Femur (tissue), 1 donor: ENCODE measurements around the gene PPP1R26.

Experiments used
- DNase-seq: peaks from one replicate; pipeline ENCODE4 v3.0.0-alpha.2; 2017

The PPP1R26 gene

DNA sequence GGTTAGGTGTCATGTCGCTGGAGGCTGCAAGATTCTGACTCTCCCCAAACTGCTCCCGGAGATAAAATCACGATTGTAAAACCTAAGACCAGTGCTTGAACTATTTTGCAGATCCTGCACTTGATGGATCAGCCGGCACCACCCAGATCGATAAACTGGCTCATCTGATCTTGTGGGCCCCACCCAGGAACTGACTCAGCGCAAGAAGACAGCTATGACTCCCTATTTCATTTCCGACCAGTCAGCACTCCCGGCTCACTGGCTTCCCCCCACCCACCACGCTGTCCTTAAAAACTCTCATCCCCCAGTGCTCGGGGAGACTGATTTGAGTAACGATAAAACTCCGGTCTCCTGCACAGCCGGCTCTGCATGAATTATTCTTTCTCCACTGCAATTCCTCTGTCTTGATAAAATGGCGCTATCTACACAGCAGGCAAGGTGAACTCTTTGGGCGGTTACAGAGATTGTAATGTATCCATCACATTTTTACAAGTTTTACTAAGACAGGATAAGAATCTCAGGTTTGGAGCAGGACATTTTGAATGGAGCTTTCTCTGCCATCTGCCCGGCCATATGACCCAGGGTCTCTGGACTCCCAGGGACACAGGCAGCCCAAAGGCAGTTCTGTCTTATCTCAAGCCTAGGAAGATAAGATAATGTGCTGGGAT, 10.6 kb upstream of the PPP1R26 start:
- no peak for DNase-seq

- DNase-seq, result no peak
Measured at GRCh38 chr9:135471791-135472640, 7.6 kb upstream of the PPP1R26 start.

DNA sequence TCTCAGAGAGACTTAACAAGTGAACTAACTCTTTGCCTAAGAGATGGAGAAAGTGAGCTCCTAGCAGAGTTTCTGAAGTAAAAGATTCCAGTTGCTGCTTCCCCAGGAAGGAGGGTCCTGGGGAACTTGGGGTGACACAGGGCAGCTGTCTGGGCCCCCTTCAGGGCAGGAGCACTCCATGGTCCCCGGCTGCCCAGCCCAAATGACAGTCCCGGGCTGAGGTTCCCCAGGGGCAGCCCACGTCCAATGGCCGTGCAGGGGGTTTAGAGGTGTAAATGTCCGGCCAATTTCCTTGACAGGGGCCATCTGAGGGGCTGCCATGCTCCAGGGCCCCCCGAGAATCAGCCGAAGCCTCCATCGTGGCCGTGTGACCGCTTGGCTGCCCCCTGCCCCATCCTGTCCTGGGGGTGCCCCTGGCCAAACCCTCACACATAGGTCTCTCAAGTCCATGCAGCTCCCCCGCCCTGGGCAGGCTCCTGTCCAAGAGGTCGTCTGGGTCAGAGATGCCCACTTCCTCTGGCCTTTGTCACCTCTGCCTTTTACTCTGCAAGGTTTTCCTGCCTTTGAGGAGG, 5.5 kb upstream of the PPP1R26 start:
- no peak for DNase-seq

- no peak for DNase-seq
Measured at GRCh38 chr9:135474915-135475314, 4.7 kb upstream of the PPP1R26 start.

DNA sequence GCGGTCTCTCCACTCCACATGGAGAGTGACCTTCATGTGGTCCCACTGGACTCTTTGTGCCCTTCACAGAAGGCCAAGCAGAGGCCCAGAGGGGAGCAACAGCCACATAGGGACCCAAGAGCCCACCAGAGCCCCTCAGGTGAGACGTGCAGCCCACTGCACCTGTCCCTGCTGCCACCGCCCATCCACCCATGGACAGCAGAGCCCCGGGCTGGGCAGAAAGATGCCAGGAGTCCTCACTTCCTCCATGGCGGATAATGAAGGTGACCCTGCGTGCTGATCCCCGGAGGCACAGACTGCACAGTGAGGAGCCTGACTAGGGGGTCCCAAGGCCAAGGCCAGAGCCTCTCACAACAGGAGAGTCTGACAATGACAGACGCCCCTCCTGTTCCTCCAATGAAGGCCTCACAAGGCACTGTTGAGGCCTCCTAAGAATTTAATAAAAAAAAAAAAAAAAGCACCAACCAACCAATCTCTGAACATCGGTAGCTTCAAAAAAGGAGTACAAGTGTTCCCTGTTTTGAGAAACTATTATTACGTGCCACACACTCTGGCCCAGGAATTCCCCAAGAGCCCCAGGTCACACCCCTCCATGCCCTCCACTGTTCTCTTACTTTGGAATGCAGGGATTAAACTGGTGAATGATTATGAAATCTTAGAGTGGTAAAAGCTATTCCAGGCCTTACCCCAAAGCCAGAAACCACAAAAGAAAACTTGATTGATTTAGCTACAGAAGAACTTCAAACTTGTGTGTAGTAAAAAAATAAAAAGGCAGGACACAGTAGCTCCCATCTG, 2.8 kb upstream of the PPP1R26 start:
- DNase-seq, result no peak

GRCh38 chr9:135478191-135478590, 1.4 kb upstream of the PPP1R26 start:
- no peak for DNase-seq

DNA sequence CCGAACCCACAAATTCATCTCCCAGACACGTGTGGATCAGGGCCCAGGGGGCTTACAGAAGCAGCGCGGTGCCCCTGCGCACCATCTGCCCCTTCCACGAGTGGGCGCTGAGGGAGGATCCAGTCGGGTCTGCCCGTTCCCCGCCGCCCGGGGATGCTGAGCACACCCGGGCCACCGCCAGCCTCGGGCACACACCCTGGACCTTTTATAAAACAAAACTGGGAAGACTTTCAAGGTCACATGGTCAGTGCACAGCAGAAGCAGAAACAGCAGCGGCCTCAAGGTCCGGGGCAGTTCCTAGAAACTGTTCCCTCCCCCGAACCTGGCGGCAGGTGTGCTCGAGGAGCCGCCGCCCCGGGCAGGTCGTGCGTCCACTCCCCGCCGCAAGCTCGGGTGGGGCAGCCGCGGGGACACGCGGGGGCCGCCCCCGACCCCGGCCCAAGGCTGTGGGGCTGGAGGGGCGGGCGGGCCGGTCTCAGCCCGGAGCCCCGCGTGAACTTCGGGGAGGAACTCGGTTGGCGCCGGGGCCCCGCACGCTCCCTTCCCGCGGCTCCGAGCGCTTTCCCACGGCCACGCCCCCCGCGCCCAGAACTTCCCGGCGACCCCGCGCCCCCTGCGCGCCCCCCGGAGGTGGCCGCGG, 633 bp upstream of the PPP1R26 start:
- no peak for DNase-seq

DNA sequence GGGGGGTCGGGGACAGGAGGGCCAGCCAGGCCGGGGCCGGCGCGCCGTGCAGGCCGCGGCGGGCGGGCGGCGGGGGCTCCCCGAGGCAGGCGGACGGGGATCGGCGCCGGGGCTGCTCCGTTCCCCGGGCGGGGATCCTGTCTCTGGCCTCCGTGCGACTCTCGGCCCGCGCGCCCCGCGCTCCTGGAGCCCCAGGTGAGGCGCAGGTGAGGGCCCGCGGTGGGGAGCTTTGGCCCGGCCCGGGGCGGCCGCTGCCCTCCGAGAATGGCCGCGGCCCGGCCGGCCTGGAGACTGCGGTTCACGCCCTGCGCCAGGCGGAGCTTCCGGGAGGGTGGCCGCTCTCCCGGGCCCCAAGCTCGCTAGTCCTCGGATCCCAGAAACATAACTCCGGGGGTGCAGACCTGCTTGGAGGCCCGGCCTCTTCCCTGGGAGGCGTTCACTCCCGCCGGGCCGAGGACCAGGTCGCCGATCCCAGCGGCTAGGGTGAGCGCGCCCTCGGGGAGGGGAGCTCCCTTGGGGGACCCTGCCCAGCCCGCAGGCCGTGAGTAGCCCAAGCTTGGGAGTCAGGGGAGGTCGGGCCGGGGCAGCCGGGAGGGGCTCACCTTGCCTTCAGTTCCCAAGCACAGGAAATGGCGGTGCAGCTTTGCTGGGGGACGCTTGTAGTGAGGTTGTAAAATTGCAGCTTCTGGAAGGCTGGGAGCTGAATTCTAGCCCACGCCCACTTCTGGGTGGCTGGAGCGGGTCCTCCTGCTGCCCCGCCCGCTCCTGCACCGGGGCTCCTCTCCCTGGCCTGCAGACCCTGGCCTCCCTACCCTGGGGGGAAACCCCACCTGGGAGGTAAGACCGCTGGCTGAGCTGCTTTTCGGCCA, 723 bp downstream of the PPP1R26 start:
- no peak for DNase-seq

GRCh38 chr9:135480940-135481310, 1.3 kb downstream of the PPP1R26 start:
- no peak for DNase-seq

- DNase-seq, result no peak
Measured at GRCh38 chr9:135482015-135482754, 2.6 kb downstream of the PPP1R26 start.

DNA sequence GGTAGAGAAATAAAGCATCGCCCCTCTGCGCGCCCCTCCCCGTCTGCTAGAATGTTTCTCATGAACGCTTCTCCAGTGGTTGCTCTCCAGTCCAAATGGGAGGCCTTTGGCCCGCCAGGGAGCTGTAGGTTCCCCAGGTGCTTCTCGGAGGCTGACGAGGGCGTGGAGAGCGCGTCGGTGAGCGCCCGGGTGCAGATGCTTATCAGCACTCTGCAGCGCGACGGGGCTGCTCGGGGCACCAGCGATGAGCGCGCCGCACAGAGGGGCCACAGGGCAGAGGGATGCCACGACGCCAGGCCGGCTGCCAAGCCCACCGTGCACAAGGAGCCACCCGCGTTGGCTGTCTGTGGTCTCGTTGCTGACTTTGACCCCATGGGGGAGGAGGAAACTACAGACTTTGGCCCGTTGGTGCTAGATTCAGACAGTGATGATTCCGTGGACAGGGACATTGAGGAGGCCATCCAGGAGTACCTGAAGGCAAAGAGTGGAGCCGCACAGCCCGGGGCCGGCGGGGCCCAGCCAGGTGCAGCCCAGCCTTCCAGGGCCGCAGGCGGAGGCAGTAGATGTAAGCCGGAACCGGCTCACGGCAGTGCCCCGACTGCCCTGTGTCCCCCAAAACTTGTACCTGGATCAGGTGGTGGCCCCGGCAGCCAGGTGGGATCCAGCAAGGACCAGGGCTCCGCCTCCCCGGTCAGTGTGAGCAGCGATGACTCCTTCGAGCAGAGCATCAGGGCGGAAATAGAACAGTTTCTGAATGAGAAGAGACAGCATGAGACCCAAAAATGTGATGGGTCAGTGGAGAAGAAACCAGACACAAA, 5.1 kb downstream of the PPP1R26 start:
- no peak for DNase-seq

- no peak for DNase-seq
Measured at GRCh38 chr9:135485385-135485784, 5.8 kb downstream of the PPP1R26 start.

GRCh38 chr9:135485832-135486231, 6.2 kb downstream of the PPP1R26 start:
- no peak for DNase-seq

DNA sequence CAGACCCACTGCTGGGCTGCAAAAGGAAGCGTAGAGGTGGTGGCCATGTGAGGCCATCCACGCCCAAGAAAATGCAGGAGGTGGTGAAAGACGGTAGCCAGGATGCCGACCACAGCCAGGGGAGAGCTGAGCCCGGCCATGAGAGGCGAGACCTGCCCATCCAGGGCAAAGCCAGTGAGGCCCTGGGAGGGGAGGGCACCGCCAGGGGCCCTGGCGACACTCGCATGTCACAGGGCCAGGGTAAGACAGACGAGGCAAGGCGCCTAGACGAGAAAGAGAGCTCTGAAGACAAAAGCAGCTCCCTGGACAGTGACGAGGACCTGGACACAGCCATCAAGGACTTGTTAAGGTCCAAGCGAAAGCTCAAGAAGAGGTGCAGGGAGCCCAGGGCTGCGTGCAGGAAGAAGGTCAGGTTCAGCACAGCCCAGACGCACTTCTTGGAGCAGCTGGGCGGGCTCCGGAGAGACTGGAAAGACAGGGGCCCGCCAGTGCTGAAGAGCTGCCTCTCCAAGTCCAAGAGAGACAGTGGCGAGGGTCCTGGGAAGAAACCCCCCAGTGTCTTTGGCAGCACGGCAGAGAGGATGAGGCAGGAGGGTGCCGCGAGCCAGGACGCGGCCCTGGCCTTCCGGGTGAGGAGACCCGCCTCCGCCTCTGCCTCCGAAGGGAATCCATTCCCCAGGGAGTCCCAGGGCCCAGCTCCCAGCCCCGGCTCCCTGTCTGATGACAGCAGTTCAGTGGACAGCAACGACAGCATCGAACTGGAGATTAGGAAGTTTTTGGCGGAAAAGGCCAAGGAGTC, 6.9 kb downstream of the PPP1R26 start:
- no peak for DNase-seq

DNA sequence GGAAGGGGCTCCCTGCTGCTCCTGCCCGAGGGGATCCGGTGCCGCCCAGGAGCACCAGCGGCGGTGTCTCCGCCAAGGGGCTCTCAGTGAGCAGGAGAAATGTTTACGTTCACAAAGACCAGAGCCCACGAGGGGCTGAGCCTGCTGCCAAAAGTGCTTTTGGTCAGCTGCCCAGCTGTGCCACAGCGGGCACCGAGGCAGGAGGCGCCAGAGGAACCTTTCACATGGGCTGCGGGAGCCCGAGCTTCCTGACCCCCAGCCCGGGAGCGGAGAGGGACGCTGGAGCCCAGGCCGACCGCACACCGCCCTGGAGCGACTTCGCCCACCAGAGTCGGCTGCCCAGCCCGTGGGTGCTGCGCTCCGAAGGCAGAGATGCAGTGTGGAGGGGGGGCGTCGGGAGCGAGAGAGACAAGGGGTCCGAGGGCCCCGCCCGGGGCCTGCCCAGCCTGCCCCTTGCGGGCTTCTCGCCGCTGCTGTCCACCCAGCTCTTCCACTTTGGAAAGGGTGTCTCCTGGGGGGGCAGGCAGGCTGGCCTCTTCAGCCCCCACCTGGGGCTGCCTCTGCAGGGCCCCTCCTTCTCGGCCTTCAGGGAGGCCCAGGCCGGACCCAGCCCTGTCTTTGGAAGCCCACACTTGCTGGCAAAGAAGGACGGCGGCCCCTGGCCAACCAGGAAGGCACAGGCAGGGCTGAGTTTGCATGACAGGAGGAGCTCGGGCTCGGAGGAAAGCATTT, 7.9 kb downstream of the PPP1R26 start:
- no peak for DNase-seq

DNA sequence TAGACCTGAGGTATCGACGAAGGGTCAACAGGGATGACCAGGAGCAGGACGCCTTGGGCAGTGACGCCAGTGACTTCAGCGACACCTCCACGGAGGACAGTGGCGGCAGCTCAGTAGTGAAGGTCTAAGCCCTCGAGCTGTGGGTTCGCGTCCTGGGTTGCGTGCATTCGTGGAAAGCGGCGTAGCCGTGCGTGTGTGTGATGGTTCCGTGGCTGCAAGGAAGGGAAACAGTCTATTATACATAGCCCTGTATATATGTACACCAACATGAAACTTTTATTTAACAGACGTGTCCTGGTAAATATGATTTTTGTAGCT, 8.4 kb downstream of the PPP1R26 start:
- DNase-seq, result no peak

DNA sequence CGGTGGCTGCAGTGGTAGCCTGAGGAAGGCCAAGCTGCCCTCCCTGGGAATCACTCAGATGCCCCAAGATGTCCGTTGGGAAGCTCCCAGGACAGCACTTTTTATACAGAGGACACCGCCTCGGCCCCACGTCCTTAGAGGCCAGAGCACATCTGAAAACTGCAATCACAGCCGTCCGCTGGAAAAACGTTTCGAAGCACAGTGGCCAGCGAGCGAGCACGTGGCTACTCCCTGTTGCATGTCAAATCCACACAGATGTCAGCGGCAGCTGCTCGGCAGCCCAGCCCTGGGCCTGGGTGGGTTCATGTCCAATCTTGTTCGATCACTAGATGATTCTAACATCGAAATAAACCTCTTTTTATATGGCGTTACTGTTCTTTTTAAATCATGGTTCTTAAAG, 8.9 kb downstream of the PPP1R26 start:
- DNase-seq, result no peak

DNA sequence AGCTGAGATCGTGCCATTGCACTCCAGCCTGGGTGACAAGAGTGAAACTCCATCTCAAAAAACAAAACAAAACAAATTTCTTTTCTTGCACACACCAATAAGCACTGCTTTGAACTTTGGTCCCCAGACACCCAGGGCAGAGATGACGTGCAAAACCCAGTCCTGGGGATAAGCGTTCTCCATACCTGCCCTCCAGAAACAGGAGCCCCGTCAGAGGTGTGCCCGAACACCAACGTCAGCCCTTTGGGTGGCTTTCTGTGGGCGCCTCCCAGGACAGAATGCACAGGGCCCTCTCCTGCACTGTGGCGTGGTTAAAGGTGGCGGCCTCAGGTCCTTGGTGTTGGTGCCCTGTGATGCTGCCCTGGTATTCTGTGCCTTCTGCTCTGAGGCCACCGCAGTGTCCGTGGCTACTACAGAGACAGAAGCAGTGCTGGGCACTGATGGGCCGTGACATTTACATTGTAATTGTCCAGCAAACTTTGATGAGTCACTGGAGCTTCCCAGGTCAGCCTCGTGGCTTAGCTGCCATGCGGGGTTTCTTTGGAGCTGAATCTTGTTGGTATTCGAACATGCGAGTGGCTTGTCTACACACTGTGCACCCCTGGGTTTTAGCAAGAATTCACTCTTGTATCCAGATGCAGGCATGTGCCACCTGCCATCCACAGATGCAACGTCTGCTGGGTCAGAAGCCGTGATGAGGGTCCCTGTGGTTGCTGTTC, 9.8 kb downstream of the PPP1R26 start:
- no peak for DNase-seq
